HG03039 (cell line): Measurements from ENCODE around the gene UQCR10.

Source experiments
- ATAC-seq: cut with Tn5 transposase; IDR thresholded peaks from one replicate; pipeline ENCODE4 v1.9.1; 2021; ENCODE audit warnings: mild to moderate bottlenecking, moderate library complexity; ENCODE audit not compliant: unreplicated experiment

Gene UQCR10

GRCh38 chr22:29758959-29759358, 8.2 kb upstream of the UQCR10 start:
- ATAC-seq, result no peak

GRCh38 chr22:29762263-29762662, 4.9 kb upstream of the UQCR10 start:
- no peak for ATAC-seq

GRCh38 chr22:29765905-29766631, 1.1 kb upstream of the UQCR10 start:
- ATAC-seq, result peak; percentile 8

- ATAC-seq, result peak; percentile 87
These were observed 468 bp upstream of the UQCR10 start, which contains the start of gene ZMAT5 for GRCh38 chr22:29766632-29767170. Gene ZMAT5 (minus strand): TSS chr22:29767007. CDS start chr22:29748544, 18,463 bp downstream.

- ATAC-seq, result no peak
These were observed 1.0 kb downstream of the UQCR10 start for GRCh38 chr22:29768052-29768693.

GRCh38 chr22:29769723-29770321, 2.7 kb downstream of the UQCR10 start:
- no peak for ATAC-seq

GRCh38 chr22:29772170-29772641, 5.0 kb downstream of the UQCR10 start:
- ATAC-seq, result no peak

- no peak for ATAC-seq
These were observed 6.1 kb downstream of the UQCR10 start for GRCh38 chr22:29773233-29773632.

GRCh38 chr22:29780220-29780619, 13.1 kb downstream of the UQCR10 start:
- no peak for ATAC-seq

- ATAC-seq, result no peak
These were observed 13.8 kb downstream of the UQCR10 start for GRCh38 chr22:29780748-29781676.

GRCh38 chr22:29782061-29782845, 15.1 kb downstream of the UQCR10 start:
- ATAC-seq, result no peak

GRCh38 chr22:29784451-29785361, 17.5 kb downstream of the UQCR10 start:
- no peak for ATAC-seq

GRCh38 chr22:29786031-29786430, 18.9 kb downstream of the UQCR10 start:
- no peak for ATAC-seq

GRCh38 chr22:29787371-29787980, 20.3 kb downstream of the UQCR10 start:
- ATAC-seq, result no peak

GRCh38 chr22:29788339-29789279, 21.4 kb downstream of the UQCR10 start:
- no peak for ATAC-seq

GRCh38 chr22:29790061-29790460, 22.9 kb downstream of the UQCR10 start:
- ATAC-seq, result no peak

GRCh38 chr22:29793396-29793795, 26.2 kb downstream of the UQCR10 start:
- no peak for ATAC-seq
